Calu3 (cell line): ENCODE results near the gene C1orf21. TPM values are rescaled to one million over a fixed set of nuclear protein-coding genes. Genes with fewer than 3 reads are reported as not detected.

ENCODE experiments used
- BruUV-seq: library from RNA; stranded (reverse); fragments of 400-500 nt; replicated peaks from 2 replicates; lab custom pipeline; 2021; lab: Mats Ljungman, UMichigan
- CTCF ChIA-PET: fragments of 300-600 bp; sonication (Branson Sonifier 250); formaldehyde crosslinking; loops from one replicate; lab custom pipeline; 2022; ENCODE audit warnings: antibody characterized with exemption; lab: Charles Lee
- DNase-seq: peaks from one replicate; pipeline ENCODE4 v3.0.0; 2022
- H3K27ac Mint-ChIP-seq: one replicate; pipeline ENCODE4 v1.8.0; 2022; ENCODE audit warnings: mixed read lengths; ENCODE audit not compliant: unreplicated experiment
- H3K27me3 Mint-ChIP-seq: one replicate; pipeline ENCODE4 v1.8.0; 2022; ENCODE audit warnings: mixed read lengths; ENCODE audit not compliant: unreplicated experiment
- H3K36me3 Mint-ChIP-seq: one replicate; pipeline ENCODE4 v1.8.0; 2022; ENCODE audit warnings: mild to moderate bottlenecking, moderate library complexity, mixed read lengths; ENCODE audit not compliant: insufficient read depth, unreplicated experiment
- H3K4me1 Mint-ChIP-seq: one replicate; pipeline ENCODE4 v1.8.0; 2022; ENCODE audit warnings: mild to moderate bottlenecking, low read depth, mixed read lengths; ENCODE audit not compliant: unreplicated experiment
- H3K4me3 Mint-ChIP-seq: one replicate; pipeline ENCODE4 v1.8.0; 2022; ENCODE audit warnings: mild to moderate bottlenecking, low read depth, moderate library complexity, mixed read lengths; ENCODE audit not compliant: unreplicated experiment
- H3K9me3 Mint-ChIP-seq: one replicate; pipeline ENCODE4 v1.8.0; 2022; ENCODE audit warnings: low read depth, mixed read lengths; ENCODE audit not compliant: unreplicated experiment
- CTCF ChIP-seq: fragments of 200-600 bp; IDR thresholded peaks from one replicate; pipeline ENCODE4 v1.8.0; 2022; ENCODE audit warnings: antibody characterized with exemption; ENCODE audit not compliant: unreplicated experiment
- intact Hi-C: fragments of 100-400 bp; cut with micrococcal nuclease; formaldehyde crosslinking; loops from one replicate; pipeline ENCODE4 v1.10.0; 2022; ENCODE audit not compliant: unreplicated experiment
- total RNA-seq: library from RNA; stranded (reverse); gene quantifications from 2 replicates; pipeline ENCODE4 v1.2.3, GENCODE V29; 2022

C1orf21 gene
- total RNA-seq, 1 experiment from 2014 or later = 20.6 TPM

- DNase-seq = no peak
- BruUV-seq = no TSS peak
- Mint-ChIP-seq H3K36me3 (no peaks in the 10 kb centered on the region), H3K4me3 (no peak overlapping the region), H3K4me1 (no peaks in the 10 kb centered on the region), H3K27ac (no peak overlapping the region), H3K9me3 (no peaks in the 10 kb centered on the region), H3K27me3 (no peaks in the 10 kb centered on the region)
- CTCF ChIA-PET = interaction anchor here (0.6 kb wide), 1 partner anchor 61 kb away, joined by 4 read pairs; the partner anchor contains the start of gene C1orf21
- intact Hi-C loops = no loop called here
- no peak for TF ChIP-seq CTCF
These were observed 60.9 kb downstream of the C1orf21 start for GRCh38 chr1:184447651-184448185.

GRCh38 chr1:184449916-184450315, 63.1 kb downstream of the C1orf21 start:
- intact Hi-C loops = no loop called here
- no peaks in the 10 kb centered on the region for H3K4me1 Mint-ChIP-seq
- H3K36me3 Mint-ChIP-seq = no peaks in the 10 kb centered on the region
- BruUV-seq = no TSS peak
- no peaks in the 10 kb centered on the region for H3K9me3 Mint-ChIP-seq
- TF ChIP-seq CTCF = no peak
- H3K4me3 Mint-ChIP-seq = no peak overlapping the region
- DNase-seq = no peak
- no peak overlapping the region for H3K27ac Mint-ChIP-seq
- no peaks in the 10 kb centered on the region for H3K27me3 Mint-ChIP-seq
- CTCF ChIA-PET = no interaction called here

- intact Hi-C loops = no loop called here
- Mint-ChIP-seq H3K9me3 (peaks cover 2% of the 10 kb centered on the region), H3K4me3 (no peak overlapping the region), H3K4me1 (peaks cover 13% of the 10 kb centered on the region), H3K36me3 (no peaks in the 10 kb centered on the region), H3K27ac (no peak overlapping the region), H3K27me3 (no peaks in the 10 kb centered on the region)
- CTCF ChIA-PET = no interaction called here
- no peak for DNase-seq
- no TSS peak for BruUV-seq
- TF ChIP-seq CTCF = no peak
These were observed 69.0 kb downstream of the C1orf21 start for GRCh38 chr1:184455786-184456185.

- no TSS peak for BruUV-seq
- Mint-ChIP-seq H3K4me1 (peaks cover 13% of the 10 kb centered on the region), H3K4me3 (no peak overlapping the region), H3K27ac (no peak overlapping the region), H3K36me3 (no peaks in the 10 kb centered on the region), H3K9me3 (peaks cover 2% of the 10 kb centered on the region), H3K27me3 (no peaks in the 10 kb centered on the region)
- CTCF ChIA-PET = no interaction called here
- no peak for TF ChIP-seq CTCF
- DNase-seq = no peak
- intact Hi-C loops = no loop called here
These were observed 69.4 kb downstream of the C1orf21 start for GRCh38 chr1:184456189-184456588.
